GM12875 (cell line): ENCODE results near the gene PAMR1.

Experiments used
- H3K4me3 ChIP-seq: one replicate; pipeline ENCODE4 v1.5.1; 2011; ENCODE audit warnings: low read depth, low read length, control low read depth
- CTCF ChIP-seq: IDR thresholded peaks from 2 replicates; pipeline ENCODE4 v1.5.1; 2011; ENCODE audit warnings: low read depth, mild to moderate bottlenecking, control low read depth, inconsistent platforms, low read length, moderate library complexity, borderline replicate concordance; ENCODE audit not compliant: insufficient read depth

Gene PAMR1

GRCh38 chr11:35543481-35543880 lies 18.1 kb upstream of the PAMR1 start:
- TF ChIP-seq CTCF: no peak
- H3K4me3 ChIP-seq: no peak overlapping the region

- no peak overlapping the region for H3K4me3 ChIP-seq
- no peak for TF ChIP-seq CTCF
Measured at GRCh38 chr11:35541621-35542375, 16.4 kb upstream of the PAMR1 start.

- TF ChIP-seq CTCF: no peak
- H3K4me3 ChIP-seq: no peak overlapping the region
Measured at GRCh38 chr11:35540526-35540925, 15.1 kb upstream of the PAMR1 start.

GRCh38 chr11:35539781-35540281 lies 14.4 kb upstream of the PAMR1 start:
- H3K4me3 ChIP-seq: no peak overlapping the region
- no peak for TF ChIP-seq CTCF

GRCh38 chr11:35539256-35539655 lies 13.8 kb upstream of the PAMR1 start:
- TF ChIP-seq CTCF: no peak
- H3K4me3 ChIP-seq: no peak overlapping the region

- no peak for TF ChIP-seq CTCF
Measured at GRCh38 chr11:35536470-35536869, 11.1 kb upstream of the PAMR1 start.

GRCh38 chr11:35531246-35531645 lies 5.8 kb upstream of the PAMR1 start:
- no peak for TF ChIP-seq CTCF
- H3K4me3 ChIP-seq: no peak overlapping the region

More at GRCh38 chr11:35536470-35536869, 11.1 kb upstream of the PAMR1 start:
- H3K4me3 ChIP-seq: no peak overlapping the region
